OCI-LY7 (cell line): Measurements from ENCODE around the gene RASEF.

ENCODE experiments used
- EZH2phosphoT487 ChIP-seq: fragments of 200-600 bp; sonication (generic); IDR thresholded peaks from 2 replicates; pipeline ENCODE4 v1.6.1; 2018; ENCODE audit warnings: low read depth, borderline replicate concordance, mild to moderate bottlenecking, mixed run types, antibody characterized with exemption, low read length, moderate library complexity, mixed read lengths
- TF ChIP-seq, protein P1 (sequence below): fragments of 200-600 bp; sonication (generic); conservative IDR thresholded peaks from 2 replicates; pipeline ENCODE4 v1.5.1; 2014; ENCODE audit warnings: mild to moderate bottlenecking, antibody characterized with exemption, low read length, moderate library complexity, mixed read lengths

DNA sequence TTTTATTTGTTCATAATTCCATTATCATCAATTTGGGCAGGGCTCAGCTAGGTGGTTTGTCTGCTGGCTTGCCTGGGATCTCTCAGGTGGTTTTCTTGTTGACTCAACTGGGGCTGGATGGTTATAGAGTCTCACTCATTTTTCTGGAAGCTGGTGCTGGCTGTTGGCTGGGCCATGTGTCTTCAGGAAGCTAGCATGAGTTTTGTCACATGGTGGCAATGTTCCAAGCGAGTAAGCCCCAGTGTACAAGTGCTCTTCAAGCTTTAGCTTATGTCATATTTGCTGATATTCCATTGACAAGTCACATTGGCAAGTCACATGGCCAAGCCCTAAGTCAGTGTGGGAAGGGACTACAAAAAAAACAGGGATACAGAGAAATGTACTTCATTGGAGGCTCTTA lies 2.3 kb upstream of the RASEF start:
- TF ChIP-seq, protein P1, sequence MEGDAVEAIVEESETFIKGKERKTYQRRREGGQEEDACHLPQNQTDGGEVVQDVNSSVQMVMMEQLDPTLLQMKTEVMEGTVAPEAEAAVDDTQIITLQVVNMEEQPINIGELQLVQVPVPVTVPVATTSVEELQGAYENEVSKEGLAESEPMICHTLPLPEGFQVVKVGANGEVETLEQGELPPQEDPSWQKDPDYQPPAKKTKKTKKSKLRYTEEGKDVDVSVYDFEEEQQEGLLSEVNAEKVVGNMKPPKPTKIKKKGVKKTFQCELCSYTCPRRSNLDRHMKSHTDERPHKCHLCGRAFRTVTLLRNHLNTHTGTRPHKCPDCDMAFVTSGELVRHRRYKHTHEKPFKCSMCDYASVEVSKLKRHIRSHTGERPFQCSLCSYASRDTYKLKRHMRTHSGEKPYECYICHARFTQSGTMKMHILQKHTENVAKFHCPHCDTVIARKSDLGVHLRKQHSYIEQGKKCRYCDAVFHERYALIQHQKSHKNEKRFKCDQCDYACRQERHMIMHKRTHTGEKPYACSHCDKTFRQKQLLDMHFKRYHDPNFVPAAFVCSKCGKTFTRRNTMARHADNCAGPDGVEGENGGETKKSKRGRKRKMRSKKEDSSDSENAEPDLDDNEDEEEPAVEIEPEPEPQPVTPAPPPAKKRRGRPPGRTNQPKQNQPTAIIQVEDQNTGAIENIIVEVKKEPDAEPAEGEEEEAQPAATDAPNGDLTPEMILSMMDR: no peak
- no peak for TF ChIP-seq EZH2phosphoT487
